Islet precursor cell (in vitro differentiated cells): ENCODE data around the gene RGS10.
A peak's percentile ranks its signal among the peaks of the same experiment; 100 is the strongest.
"Not testable (repeated sequence)": the region's sequence is repeated elsewhere in the genome, so short reads cannot be mapped to it uniquely, and the experiment has no call there.

Experiments used
- DNase-seq: peaks from one replicate; pipeline ENCODE4 v3.0.0-alpha.2; 2018

RGS10 gene

DNA sequence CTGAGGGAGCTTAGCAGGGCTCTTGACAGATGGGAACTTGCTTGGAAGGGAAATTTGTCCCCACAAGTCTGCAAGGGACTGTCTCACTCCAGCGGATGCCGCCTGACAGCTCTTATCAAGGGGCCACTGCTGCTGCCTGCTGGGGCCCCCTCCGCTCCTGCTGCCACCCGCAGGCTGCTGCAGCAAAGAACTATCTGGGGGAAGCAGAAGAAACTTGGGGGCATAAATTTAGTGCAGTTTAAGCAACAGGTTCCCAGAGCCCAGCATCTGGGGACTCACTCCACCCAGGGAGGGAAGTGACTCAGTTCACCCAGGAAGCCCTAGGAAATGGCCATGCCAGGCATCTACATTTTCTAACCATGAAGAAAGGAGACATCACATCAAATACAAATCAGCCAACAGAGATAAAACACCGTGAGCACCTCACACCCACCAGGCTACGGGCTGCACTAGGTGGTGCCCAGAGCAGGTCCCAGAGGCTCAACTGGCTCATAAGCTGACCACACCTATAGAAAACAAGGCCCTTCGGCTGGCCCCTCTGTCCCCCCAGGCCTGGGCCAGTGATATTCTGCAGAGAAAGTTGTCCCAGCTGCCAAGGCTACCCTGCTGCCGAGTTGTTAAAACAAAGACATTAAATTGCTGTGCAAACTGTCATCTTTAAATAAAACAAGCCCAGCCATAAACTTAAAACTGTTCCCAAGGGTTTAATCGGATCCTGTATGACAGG, 3.7 kb downstream of the RGS10 start:
- no peak for DNase-seq

DNA sequence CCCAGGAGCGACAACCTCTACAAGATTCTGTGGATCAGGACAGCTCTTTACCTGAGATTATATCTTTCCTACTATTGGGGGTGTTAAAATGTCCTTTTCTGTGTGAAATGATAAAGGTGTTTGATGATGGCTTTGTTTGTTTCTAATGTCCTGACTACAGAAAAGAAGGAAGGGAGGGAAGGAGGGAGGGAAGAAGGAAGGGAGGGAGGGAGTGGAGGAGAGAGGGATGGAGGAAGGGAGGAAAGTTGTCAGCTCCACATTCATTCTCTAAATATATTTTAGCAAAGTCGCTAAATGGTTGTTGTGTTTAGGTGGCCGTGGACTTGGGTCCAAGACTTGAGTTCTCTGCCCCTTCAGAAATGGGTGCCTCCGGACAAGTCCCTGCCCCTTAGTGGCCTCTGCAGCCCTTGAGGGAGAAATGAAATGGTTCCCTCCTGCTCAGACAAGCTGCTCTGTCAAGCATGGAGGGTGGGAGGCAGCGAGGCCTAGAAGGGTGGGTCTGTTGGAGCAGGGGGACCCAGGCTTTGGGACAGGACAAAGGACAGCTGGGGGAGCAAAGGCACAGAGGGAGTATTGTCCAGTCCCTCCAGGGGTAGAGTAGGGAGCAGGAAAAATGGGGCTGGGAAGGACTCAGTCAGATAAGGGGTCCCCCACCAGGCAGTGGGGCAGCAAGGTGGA, 4.4 kb downstream of the RGS10 start:
- no peak for DNase-seq

DNA sequence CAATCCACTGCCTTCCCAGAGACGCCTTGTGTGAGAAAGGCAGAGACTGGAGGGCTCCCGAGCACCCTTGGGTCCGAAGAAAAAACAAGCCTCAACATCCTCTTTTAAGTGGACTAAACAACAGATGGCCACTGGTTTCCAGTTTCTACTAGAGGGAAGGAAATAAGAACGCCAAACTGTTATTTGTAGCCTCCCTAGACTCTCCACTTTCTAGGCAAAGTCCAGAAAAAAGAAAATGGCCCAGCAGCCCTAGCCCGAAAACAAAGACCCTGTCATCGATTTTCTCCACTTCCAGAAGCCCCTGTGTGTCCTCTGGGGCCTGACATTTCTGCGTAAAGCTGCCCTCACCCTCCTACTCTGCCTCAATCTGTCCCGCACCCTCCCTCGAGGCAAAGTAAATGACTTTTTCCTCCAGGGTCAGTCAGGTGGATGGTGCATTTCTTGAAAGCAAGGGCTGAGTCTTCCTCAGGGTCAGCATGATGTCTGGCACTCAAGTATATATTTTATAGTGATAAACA, 6.0 kb downstream of the RGS10 start:
- DNase-seq = no peak

GRCh38 chr10:119535837-119536507, 6.5 kb downstream of the RGS10 start:
- no peak for DNase-seq

DNA sequence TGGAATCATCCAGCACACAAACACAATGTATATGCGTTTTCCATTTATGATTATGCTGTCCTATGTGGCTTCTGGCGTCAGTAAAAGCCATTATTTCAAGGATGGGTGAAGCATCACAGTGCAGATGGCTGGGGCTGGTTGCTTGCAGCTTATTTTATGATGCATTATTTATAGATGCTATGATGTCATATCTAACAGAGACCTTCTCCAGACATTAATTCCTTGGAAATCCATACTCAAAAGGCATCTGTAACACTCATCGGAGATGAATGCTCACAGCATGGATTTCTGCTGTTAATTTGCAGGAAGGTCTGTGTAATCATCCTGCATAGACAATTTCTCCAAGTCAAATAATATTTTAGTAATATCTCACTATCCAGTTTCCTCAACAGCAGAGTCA, 7.2 kb downstream of the RGS10 start:
- no peak for DNase-seq

DNA sequence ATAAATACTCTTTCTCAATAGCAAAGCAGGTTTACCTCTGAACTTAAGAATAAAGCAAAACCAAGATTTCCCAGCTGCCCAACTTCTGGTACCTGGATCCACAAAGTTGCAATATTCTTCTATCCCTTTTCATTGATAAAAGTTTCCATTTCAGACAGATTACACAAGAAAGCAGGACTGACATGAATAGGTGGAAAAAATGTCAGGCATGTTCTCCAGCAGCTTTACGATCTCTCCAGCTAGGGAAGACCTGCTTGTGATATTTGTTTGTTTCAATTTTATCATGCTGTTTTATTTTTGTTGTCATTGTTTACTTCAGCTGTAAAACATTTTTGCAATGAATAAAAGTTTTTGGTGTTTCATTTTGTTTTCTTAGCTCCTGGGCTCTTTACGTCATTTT, 9.0 kb downstream of the RGS10 start:
- DNase-seq = no peak

- not testable (repeated sequence) for DNase-seq
Measured at GRCh38 chr10:119532791-119533190, 9.7 kb downstream of the RGS10 start.

DNA sequence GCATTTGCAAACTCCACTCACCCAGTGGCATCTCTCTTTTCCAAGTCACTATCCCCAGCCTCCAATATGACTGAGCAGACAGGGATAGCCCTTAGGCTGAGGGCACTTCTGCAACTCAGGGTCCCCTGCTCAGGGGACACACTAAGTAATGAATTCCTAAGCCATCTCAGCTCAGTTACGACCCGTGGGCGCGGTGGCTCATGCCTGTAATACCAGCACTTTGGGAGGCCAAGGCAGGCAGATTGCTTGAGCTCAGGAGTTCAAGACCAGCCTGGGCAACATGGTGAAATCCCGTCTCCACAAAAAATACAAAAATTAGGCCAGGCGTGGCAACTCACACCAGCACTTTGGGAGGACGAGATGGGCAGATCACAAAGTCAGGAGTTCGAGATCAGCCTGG, 10.3 kb downstream of the RGS10 start:
- DNase-seq = not testable (repeated sequence)

DNA sequence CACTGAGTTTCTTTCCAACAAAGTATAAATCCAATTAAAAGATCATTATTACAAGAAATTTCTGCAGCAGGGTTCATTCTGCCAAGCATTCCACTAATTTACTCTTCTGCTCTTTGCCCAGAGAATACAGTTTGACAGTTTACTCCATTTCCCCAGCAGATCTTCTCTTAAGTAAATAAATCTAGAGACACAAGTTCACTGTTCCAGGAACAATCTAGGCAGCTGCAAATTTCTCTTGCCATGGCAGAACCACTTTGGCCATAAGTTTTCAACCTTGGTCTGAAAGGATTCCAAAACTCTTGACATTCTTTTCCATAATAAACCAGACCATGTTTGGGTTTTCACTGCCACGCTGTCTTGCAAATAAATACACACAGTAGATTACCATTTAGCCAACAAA, 11.5 kb downstream of the RGS10 start:
- no peak for DNase-seq

DNA sequence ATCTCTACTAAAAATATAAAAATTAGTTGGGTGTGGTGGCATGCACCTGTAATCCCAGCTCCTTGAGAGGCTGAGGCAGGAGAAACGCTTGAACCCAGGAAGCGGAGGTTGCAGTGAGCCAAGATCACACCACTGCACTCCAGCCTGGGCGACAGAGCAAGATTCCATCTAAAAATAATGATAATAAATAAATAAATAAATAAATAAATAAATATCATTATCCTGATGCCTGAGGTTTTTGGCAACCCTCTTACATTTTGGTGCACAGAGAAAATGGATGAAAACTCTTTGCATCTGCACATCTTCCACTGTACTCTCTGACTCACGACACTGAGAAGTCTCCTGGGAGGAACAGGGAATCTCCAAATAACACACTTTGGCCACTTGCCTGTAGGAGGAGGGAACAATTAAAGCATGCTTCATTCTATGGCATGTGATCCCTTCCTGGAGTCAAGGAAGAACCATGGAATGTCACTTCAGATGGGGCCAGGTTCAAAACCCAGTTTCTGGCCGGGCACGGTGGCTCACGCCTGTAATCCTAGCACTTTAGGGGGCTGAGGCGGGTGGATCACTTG, 13.8 kb downstream of the RGS10 start:
- DNase-seq = not testable (repeated sequence)

DNA sequence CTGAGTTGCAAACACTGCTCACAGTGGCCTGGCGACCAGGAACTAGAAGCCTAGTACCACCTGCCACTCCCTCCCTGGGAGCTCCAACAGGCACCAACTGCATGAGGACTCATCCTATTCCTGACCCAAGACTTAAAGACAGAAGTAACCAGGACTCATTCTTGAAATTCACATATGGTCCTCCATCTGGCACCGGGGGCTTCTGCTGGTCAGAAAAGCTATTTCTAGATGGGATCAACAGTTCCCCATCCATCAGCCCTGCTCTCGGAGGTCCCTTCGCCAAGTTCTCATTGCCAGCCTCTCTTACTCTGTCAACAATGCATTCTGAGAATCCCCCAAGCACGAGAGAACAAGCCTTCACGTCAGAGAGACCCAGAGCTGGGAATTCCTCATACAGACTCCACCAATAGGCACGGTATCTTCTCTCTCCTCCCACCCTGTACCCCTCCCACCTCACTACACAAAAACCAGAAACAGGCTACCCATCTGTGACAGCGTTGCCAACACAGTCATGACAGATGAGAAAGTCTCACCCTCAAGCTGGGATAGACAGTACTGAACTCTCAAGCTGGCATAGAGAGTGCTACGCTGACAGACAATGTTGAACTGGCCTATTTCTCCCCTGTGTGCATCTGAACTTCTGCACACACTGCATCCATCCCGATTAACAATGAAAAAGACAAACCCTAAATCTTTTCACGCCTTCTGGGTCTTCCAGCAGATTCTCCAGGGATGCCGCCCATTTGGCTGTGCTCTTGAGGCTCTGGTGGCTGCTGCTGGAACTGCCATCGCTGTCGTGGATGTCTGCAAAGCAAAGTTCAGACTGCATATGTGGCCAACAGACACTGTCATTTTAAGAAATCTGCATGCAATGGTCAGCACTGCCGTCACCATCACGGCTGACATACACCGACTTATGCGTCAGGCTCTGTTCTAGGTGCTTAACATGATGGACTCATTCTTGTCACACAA, 15.6 kb downstream of the RGS10 start:
- no peak for DNase-seq

GRCh38 chr10:119526149-119526548, 16.4 kb downstream of the RGS10 start:
- no peak for DNase-seq

- DNase-seq = no peak
Measured at GRCh38 chr10:119525116-119525515, 17.4 kb downstream of the RGS10 start.

GRCh38 chr10:119524720-119525070, 17.8 kb downstream of the RGS10 start:
- no peak for DNase-seq

DNA sequence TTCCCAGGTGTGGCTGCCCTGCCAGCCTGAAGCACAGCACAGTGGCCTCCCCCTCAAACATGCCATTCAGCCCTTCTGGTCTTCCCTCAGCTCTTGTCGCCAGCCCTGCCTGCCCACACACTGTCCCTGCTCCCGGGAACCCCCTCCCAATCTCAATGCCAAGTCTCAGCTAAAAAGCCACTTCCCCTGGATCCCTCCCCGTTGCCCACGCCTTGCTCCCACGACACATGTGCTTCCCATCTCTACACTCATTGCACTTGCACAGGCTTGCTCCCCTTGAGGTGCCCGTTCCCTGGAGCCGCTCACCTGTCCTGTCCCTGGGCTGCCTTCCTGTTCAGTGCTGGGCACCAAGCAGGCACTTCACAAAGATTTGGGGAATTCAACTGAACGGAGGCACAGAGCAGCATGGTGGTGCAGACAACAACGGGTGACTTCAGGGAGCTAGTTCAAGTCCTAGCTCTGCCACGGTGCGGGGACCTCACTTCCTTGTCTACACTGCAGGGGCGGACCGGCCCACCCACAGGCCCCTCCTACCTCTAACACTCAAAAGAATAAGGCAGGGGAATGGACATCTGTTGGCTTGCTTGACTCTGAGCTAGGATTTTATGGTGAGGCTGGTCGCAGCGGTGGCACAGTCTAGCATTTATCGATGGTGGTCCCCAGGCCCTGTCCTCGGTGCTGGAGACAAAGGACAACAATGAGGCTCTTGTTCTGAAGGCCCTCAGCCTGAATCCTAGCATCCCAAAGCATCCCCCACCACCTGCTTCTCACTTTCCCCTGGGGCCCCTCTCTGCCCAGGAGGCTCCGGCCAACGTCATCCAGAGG, 18.4 kb downstream of the RGS10 start:
- no peak for DNase-seq

GRCh38 chr10:119522747-119523426, 19.6 kb downstream of the RGS10 start:
- DNase-seq = peak; percentile 86

DNA sequence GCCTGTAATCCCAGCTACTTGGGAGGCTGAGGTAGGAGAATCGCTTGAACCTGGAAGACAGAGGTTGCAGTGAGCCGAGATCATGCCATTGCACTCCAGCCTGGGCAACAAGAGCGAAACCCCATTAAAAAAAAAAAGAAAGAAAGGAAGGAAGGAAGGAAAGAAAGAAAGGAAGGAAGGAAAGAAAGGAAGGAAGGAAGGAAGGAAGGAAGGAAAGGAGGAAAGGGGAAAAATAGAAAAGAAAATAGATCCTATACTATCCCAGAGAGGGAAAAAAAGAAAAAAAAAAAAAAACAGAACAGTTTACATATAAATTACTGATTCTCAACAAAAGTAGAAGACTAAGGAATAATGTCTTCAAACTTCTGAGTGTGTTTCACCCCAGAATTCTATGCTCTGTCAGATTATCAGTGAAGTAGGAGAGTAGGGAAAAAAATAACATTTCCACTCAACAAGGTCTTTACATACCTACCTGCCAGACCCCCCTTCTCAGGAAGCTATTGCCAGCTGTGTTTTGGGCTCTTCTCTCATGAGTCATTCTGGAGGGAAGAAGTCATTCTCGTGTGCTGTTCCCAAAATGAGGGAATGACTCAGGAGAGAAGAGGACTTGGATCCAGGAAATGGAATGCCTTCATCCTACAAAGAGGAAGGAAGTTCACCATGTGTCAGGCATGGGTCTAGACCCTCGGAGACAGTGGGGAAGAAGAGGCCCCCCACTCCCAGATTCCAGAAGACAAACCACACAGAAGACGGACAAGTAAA, 20.9 kb downstream of the RGS10 start:
- DNase-seq = peak; percentile 86

GRCh38 chr10:119520283-119520682, 22.2 kb downstream of the RGS10 start:
- no peak for DNase-seq

DNA sequence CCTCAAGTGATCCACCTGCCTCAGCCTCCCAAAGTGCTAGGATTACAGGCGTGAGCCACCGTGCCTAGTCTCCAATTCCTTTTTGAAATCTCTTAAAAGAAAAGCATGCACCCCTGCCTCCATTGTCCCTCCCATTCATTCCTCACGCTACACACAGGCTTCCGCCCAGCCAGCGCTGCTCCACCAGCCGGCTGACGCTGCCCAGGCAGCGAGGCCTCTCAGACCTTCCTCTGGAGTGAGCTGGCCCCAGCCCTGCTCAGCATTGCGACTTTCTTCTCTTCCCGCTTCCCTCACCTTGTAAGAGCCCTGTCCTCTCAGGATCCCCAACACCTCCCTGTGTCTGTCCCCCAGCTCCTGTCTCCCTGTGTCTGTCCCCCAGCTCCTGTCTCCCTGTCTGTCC, 23.6 kb downstream of the RGS10 start:
- peak; percentile 78 for DNase-seq

DNA sequence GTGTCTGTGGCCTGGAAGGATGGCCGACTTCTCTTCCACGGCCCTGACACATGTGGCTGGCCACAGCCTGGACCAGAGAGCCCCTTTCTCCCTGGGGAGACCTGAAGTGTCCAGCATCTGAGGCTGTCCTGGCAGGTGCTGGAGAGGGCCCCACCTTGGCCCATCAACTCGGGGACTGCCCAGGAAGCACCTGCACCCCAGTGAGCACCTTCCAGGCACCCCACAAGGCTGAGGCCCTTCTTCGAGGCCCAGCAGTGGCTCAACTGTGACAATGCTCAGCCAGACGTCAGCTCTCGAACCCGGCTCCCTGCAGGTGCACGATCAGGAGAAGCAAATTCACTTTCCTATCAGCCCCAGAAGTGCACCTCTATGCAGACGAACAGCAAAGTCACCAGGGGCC, 24.3 kb downstream of the RGS10 start:
- no peak for DNase-seq
